ENCODE results near the gene USP6NL. TPM values are rescaled to one million over a fixed set of nuclear protein-coding genes. Genes with fewer than 3 reads are reported as not detected.
A peak's percentile ranks its signal among the peaks of the same experiment; 100 is the strongest.

The USP6NL gene
- polyA plus RNA-seq, 4 donors, result 21.1 to 31.9 (median 29.8) TPM

GRCh38 chr10:11597470-11597869 lies 14.0 kb downstream of the USP6NL start:
- DNase-seq (ENCODE audit: low read depth in 4 of 4, low spot score in 3 of 4), result no peak

DNA sequence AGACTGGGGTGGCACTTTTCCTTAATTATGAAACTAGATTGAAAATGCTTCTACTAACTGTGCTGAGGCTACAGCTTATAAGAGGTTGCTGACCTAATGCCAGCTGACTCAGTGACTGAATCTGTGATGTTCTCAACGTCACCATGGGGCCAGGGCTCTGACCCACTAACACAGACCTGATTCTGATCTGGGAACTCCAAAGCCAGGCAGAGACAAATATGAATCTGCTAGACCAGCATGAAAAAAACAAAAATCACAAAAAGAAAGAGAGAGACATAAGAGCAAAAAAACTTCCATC lies 16.1 kb downstream of the USP6NL start:
- no peak for DNase-seq (ENCODE audit: low read depth in 4 of 4, low spot score in 3 of 4)

DNA sequence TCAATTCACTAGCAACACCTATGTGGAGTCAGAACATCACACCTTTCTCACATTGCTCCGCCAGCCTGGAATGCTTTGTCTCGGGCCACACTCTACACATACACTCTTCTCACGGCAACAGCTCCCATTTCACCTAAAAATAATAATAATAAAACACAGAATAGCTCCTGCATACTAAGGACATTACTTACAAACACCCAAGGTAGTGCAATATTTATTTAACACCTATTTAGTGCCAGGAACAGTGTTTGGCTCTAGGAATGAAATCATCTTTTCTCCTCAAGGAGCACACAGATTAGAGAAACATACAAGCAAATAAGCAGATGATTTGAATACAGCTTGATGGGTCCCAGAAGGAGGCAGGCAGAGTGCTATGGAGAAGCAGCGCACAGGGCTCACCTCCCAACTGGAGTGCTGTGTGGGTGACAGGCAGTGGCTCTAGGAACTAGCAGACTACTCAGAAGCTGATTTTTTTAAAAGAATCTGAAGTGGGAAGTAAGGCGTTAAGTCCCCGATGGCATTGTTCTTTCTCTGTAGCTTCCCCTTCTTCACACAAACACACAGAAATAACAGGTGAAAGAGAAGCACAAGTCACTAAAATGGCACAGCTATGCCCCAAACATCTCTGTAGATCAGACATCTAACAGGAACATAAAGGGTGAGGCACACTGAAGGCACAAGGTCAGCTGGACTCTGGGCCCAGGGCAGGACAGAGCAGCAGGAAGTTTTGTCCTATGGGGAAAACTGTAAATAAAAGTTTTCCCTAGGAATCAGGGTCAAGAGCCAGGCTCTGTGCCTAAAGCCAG lies 16.7 kb downstream of the USP6NL start:
- DNase-seq (ENCODE audit: low read depth in 4 of 4, low spot score in 3 of 4), result no peak

- no peak for DNase-seq (ENCODE audit: low read depth in 4 of 4, low spot score in 3 of 4)
These were observed 17.8 kb downstream of the USP6NL start for GRCh38 chr10:11593612-11594011.

DNA sequence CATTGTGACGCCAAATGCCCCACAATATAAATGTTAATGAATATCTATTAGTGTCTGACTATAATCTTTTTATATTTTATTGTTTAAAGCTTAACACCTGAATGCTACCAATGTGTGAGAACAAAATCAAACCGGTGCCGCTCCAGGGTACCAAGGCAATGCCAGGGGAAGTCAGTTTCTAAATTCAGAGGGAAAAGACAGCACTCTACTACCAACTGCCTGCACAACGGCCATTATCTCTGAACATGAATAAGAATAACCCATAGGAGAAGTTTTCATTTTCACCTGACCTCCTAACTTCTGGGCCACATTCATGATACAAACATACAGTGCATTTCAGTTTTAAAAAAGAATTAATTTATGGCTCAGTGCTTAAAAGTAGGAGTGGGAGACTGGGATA lies 21.7 kb downstream of the USP6NL start:
- no peak for DNase-seq (ENCODE audit: low read depth in 4 of 4, low spot score in 3 of 4)

GRCh38 chr10:11588873-11589574 lies 22.4 kb downstream of the USP6NL start:
- no peak for DNase-seq (ENCODE audit: low read depth in 4 of 4, low spot score in 3 of 4)

DNA sequence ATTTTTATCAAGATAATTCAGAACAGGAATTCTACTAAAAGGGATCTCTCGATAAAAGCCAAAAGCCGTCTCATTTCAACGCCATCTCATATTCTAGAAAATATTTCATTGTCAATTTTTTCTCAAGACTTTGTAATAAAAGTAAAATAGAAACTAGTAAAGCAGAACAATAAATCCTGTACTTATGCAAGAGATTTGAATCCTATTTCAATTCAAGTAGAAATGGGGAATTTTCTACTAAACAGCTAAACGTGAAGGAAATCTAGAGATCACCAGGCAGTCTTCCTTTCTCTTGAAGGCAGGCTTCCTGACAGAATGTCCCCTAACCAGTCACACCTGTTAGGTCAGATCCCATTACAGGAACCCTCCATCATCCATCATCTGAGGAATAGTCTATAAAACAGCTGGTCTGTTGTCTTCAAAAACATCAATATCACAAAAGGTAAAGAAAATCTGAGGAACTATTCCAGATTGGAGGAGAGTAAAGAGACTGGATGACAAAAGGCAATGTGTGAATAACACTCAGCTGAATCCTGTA lies 23.7 kb downstream of the USP6NL start:
- no peak for DNase-seq (ENCODE audit: low read depth in 4 of 4, low spot score in 3 of 4)

- DNase-seq (ENCODE audit: low read depth in 4 of 4, low spot score in 3 of 4), result no peak
These were observed 25.3 kb downstream of the USP6NL start for GRCh38 chr10:11586170-11586569.

- no peak for DNase-seq (ENCODE audit: low read depth in 4 of 4, low spot score in 3 of 4)
These were observed 30.2 kb downstream of the USP6NL start for GRCh38 chr10:11581213-11581612.

DNA sequence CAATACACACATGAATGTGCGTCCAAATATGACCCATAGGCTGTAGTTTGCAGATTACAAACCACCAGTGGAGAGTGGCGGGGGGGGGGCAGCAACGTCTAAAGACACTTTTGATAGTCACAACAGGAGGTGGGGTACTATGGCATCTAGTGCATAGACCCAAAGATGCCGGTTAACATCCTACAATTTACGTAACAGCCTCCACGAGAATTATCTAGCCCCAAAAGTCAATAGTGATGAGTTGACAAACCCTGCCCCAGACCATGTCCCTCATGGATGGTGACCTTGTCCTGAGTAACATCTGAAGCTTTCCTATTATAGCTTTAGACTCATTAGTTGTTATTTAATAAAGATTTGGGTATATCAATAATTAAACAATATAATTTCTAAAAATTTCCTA lies 31.6 kb downstream of the USP6NL start:
- no peak for DNase-seq (ENCODE audit: low read depth in 4 of 4, low spot score in 3 of 4)

GRCh38 chr10:11578802-11579255 lies 32.6 kb downstream of the USP6NL start:
- DNase-seq (ENCODE audit: low read depth in 4 of 4, low spot score in 3 of 4), result no peak

- no peak for DNase-seq (ENCODE audit: low read depth in 4 of 4, low spot score in 3 of 4)
These were observed 35.2 kb downstream of the USP6NL start for GRCh38 chr10:11576092-11576809.

- peak in 1 of 4 donors; percentile 19 for DNase-seq (ENCODE audit: low read depth in 4 of 4, low spot score in 3 of 4)
These were observed 38.0 kb downstream of the USP6NL start for GRCh38 chr10:11573497-11573896.

DNA sequence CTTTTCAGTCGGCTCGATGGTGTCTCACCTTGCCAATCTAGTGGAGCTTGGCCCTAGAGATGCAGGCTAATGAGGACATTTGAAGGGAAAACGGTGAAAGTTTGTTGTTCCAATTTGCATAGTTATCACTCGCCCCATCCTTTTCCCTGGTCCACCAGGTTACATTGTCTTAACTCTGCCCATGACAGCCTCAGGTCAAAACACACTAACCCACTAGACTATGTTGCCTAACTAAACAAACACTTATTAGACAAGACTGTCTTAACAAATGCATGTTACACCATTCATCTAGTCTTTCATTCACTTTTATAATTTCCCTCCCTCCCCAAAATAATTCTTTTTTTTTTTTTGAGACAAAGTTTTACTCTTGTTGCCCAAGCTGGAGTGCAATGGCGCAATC lies 40.7 kb downstream of the USP6NL start:
- no peak for DNase-seq (ENCODE audit: low read depth in 4 of 4, low spot score in 3 of 4)

- DNase-seq (ENCODE audit: low read depth in 4 of 4, low spot score in 3 of 4), result no peak
These were observed 42.0 kb downstream of the USP6NL start for GRCh38 chr10:11569471-11569870.

DNA sequence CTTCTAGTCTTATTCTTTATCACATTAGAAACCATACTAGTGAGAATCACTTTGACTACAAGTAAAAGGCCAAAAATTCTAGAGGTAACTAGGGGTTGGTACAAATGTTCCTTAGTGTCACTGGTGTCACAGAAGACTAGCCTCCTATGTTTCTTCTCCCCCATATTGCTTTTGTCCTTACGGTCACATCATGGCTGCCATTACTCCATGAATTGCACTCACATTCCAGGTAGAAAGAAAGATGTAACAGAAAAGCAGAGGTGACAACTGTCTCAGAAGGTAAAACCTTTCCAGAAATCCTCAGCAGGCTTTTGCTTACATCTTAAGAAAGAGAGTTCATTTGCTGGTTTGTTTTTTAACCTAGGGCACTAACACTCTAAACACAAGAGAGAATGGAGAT lies 42.9 kb downstream of the USP6NL start:
- DNase-seq (ENCODE audit: low read depth in 4 of 4, low spot score in 3 of 4), result no peak

- no peak for DNase-seq (ENCODE audit: low read depth in 4 of 4, low spot score in 3 of 4)
These were observed 46.7 kb downstream of the USP6NL start for GRCh38 chr10:11564741-11565140.

- DNase-seq (ENCODE audit: low read depth in 4 of 4, low spot score in 3 of 4), result no peak
These were observed 47.5 kb downstream of the USP6NL start for GRCh38 chr10:11563936-11564335.

DNA sequence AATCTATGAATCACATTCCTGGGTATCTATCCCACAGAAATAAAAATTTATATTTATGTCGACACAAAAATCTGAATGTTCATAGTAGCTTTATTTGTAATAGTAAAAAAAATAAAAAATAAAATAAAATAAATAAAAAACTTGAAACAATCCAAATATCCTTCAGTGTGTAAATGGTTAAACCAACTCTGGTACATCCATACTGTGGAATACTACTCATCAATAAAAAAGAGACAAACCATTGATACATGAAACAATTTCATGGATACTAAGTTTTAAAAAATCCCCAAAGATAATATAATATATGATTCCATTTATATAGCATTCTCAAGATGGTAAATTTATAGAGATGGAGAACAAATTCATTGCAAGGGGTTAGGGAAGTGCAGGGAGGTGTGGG lies 48.6 kb downstream of the USP6NL start:
- DNase-seq (ENCODE audit: low read depth in 4 of 4, low spot score in 3 of 4), result no peak

- DNase-seq (ENCODE audit: low read depth in 4 of 4, low spot score in 3 of 4), result peak in 2 of 4 donors; percentile 14 to 24
These were observed 51.3 kb downstream of the USP6NL start for GRCh38 chr10:11560076-11560709.

DNA sequence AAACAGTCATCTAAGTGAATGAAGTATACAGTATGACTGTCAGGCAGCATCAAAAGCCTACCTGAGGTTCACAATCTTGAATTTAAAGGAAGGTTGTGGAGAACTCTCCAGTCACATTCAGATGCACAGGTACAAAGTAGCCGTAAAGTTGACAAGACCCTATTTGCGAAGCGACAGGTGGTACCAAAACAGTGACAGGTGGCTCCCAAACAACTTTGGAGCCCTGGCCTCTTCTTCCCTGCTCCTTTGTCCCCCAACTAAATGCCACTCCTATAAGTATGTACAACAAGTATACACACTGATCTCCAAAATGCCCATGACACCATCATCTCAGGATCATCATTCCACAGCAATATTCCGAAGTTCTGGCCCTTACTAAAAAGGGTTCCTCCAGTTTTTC lies 53.5 kb downstream of the USP6NL start:
- DNase-seq (ENCODE audit: low read depth in 4 of 4, low spot score in 3 of 4), result no peak
